Activated CD4-positive, CD25-positive, alpha-beta regulatory T cell (primary cell): ENCODE measurements around the gene ITIH1.

Experiments used
- DNase-seq, 4 experiments: peaks; one replicate each; lab custom pipeline; 2025; lab: John Stamatoyannopoulos, UW

Gene ITIH1

DNA sequence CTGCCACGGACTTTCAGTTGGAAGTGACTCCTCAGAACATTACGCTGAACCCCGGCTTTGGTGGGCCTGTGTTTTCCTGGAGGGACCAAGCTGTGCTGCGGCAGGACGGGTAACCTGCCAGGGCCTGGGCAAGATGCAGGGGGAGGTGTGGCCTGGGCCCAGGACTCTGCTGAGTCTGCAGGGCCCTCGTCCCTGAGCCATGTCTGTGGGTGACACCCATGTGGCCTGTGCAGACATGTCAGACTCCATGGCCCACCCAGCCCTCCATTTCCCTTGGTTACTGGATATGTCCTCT, 12.3 kb downstream of the ITIH1 start:
- DNase-seq = no peak

GRCh38 chr3:52790337-52790736, 12.9 kb downstream of the ITIH1 start:
- DNase-seq = no peak

DNA sequence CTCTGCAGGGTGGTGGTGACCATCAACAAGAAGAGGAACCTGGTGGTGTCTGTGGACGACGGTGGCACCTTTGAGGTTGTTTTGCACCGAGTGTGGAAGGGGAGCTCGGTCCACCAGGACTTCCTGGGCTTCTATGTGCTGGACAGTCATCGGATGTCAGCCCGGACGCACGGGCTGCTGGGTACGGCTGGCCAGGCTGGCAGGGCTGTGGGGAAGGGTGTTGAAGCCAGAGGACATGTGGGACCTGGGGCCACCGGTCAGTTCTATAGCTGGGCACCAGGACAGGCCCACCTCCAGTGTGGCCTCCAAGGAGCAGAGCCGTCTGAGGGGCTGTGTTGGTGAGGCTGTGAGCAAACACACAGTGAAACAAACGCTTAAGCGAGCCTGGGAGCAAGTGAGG, 13.3 kb downstream of the ITIH1 start:
- no peak for DNase-seq

GRCh38 chr3:52791366-52791765, 14.0 kb downstream of the ITIH1 start:
- no peak for DNase-seq

- DNase-seq = no peak
These were observed 14.5 kb downstream of the ITIH1 start for GRCh38 chr3:52791928-52792327.

DNA sequence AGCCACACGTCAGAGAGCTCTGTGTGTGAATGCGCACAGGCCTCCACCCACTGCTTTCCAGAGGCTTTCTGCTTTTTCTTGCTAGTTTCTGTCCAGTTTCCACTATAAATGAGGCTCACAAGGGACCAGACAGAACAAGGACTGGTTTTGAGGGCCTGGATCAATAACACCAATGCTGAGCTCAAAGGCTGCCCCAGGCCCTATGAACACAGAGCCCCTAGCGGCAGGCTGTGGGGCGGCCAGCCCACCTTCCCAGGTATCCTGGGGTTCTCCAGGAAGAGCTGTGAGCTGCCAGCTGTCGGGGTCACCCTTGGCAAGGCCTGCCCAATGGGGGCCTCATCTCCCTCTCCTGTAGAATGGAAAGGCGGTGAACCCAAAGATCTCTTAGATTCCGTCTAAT, 15.0 kb downstream of the ITIH1 start:
- DNase-seq = no peak

- DNase-seq = no peak
These were observed 15.7 kb downstream of the ITIH1 start for GRCh38 chr3:52792961-52793695.

GRCh38 chr3:52793702-52794611, 16.6 kb downstream of the ITIH1 start:
- no peak for DNase-seq

DNA sequence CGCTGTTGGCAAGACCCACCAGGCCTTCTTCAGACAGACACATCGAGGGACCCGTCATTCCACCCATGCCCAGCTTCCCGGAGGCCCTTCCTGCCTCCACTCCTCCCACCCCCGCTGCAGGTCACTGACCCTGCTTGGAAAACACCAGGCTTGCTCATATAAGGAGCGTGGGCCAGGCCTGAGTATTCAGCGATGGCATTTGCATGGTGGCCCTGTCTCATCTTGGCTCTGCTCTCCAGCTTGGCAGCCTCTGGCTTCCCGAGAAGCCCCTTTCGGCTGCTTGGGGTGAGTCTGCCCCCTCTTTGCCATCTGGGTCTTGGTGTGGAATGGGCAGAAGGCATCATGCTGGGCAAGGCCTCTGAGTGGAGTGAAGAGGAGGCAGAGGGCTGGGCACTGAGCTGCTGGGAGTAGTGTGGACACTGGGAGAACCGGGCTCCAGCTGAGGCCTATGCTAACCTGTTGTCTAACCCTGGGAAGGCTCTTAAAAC, 17.3 kb downstream of the ITIH1 start, which contains the start of gene ITIH3:
TSS of gene ITIH3 (plus strand) at position 185 of the 488 bp plus-strand sequence. CDS start at position 193, 8 bp downstream.
- DNase-seq = no peak

- no peak for DNase-seq
These were observed 18.0 kb downstream of the ITIH1 start for GRCh38 chr3:52795298-52795900.

- DNase-seq = no peak
These were observed 19.0 kb downstream of the ITIH1 start for GRCh38 chr3:52796411-52796810.

DNA sequence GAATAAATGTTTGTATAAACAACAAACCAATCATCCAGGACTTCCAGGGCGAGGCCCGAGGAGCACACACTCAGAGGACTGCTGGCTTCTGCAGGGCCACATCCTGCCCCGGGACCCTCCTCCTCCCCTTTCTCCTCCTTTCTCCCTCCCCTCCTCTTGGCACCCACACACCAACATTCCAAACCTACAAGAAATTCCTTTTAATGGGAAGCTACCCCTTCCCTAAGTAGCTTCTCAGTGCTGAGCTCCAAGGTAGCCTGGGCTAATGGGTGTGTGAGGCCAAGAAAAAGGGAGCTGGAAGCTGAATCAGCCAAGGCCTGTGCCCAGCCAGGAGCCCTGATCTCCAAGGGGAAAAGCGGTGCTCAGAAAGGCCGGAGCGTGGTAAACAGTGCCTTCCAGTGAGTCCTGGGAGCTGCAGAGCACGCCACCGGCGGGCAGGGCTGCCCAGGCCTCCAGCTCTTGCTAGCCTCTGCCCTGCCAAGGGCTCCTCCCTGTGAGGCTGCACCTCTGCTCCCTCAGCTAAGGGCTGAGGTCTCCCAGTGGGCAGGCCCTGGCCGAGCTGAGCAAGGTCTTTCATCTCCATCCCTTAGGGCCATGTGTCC, 21.1 kb downstream of the ITIH1 start:
- no peak for DNase-seq

GRCh38 chr3:52798978-52799476, 21.6 kb downstream of the ITIH1 start:
- DNase-seq = no peak

- no peak for DNase-seq
These were observed 22.7 kb downstream of the ITIH1 start for GRCh38 chr3:52800079-52800478.

DNA sequence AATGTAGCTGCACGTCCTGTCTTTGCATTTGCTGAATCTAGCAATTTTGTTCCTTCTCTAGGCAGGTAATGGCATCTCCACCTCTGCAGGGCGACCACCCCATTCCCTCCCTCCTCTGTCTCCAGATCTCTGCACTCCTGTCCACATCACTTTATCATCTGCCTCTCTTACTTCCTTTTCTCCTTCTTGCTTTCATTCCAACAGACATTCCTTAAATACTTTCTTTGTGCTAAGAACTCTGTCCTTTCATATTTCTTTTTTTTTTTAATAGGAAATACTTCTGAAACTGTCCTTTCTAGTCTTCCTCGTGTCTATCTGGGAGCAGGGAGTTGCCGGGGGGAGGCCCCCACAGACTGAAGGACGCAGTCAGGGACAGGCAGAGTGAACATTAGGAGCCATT, 24.4 kb downstream of the ITIH1 start:
- DNase-seq = no peak

DNA sequence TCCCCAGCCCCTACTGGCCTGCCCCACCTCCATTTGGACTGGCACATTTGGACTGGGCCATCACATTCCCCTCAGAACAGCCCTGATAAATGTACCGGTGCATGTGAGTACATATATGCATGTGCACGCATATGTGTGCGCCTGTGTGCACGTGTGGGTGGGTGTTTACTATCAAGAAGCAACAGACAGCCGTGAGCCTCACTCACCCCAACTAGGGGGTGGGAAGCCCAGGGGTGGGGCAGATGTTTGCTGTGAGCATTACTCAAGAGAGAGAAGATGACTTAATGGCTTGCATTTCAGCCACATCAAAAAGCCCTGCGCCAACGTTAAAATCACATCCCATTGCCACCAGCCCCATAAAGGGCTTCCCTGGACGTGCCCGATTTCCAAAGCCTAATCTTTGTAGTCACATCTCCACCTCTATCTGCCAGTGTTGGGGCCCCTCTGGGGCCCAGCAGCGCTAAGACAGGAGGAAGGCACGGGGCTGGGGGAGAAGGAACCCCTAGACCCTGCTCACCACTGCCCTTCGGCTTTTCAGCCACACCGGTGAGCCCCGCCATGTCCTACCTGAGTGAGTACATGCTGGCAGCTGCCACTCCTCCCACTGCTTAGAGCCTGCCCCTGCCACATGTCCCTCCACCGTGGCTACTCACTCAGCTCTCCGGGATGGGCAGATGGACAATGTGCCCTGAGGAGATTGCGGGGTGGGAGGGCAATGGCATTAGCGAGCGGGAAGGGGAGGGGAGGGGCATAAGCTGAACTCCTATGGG, 28.1 kb downstream of the ITIH1 start:
- DNase-seq = no peak

DNA sequence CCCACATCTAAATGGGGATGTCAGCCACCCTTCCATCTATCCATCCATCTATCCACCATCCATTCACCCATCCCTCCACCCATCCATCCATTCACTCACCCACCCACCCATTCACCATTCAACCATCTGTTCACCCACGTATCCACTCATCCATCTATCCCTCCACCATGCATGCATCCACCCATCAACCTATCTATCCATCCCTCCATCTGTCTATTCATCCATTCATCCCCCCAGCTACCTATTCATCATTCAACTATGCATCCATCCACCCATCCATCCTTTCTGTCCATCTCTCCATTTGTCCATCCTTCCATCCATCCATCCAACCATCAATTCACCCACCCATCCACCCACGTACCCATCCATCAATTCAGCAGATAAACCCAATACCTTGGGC, 31.8 kb downstream of the ITIH1 start:
- no peak for DNase-seq

DNA sequence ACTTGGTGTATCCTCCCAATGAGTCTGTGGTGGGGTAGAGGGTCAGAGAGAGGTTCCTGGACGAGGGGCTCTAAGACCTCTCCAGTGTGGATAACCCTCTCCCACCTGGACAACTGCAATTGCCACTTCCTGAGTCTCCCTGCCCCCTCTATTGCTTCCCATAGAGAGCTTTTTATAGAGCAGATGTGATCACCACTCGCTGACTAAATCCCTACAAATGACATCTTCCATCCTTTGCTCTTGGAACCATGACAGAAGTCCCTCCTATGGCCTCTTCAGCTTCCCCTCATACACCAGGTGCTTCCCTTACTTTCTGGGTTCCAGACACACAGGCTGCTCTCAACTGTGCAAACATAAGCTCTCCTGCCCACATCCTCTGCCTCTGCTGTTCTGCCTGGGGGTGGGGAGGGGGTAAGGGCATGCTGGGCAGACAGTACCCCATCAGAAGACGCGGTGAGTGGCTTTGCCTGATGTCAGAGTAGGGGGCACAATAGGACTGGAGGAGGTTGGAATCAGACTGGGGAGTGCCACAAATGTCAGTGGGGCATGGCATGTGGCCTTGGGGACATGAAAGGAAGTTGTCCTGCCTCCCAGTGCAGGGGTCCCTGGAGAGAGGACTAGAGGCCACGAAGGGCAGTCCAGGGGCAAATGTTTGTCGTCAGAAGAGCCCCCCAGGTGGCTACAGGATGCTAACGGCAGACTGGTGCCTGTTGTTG, 32.4 kb downstream of the ITIH1 start:
- no peak for DNase-seq

DNA sequence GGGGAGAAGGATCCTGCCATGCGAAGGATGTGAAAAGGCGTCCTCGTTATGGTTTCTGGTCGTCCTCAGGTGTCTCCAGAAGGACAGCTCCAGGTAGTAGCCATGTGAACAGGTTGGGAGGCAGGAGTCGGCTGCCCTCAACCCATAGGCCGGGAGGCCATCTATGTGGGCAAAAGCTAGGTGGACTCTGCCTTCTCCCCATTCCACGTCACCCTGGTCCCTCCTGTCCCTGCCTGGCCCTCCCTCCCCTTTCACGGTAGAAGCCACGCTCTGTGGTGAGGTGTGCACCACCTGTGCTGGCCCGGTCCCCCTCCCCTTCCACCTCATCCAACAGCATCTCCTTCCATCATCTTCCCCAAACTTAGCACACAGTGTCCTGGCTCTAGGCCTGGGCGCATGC, 33.5 kb downstream of the ITIH1 start:
- no peak for DNase-seq

- no peak for DNase-seq
These were observed 34.1 kb downstream of the ITIH1 start for GRCh38 chr3:52811452-52812011.
